NK-92 (cell line): Measurements from ENCODE around the gene WBP2.
"Not testable (repeated sequence)": the region's sequence is repeated elsewhere in the genome, so short reads cannot be mapped to it uniquely, and the experiment has no call there.

Source experiments
- DNase-seq: peaks from one replicate; lab custom pipeline; 2025; ENCODE audit not compliant: unreplicated experiment; lab: John Stamatoyannopoulos, UW

WBP2 gene

GRCh38 chr17:75889454-75889853, 34.3 kb upstream of the WBP2 start:
- DNase-seq: no peak

GRCh38 chr17:75888484-75888883, 33.3 kb upstream of the WBP2 start:
- DNase-seq: no peak

GRCh38 chr17:75885860-75886259, 30.7 kb upstream of the WBP2 start:
- not testable (repeated sequence) for DNase-seq

DNA sequence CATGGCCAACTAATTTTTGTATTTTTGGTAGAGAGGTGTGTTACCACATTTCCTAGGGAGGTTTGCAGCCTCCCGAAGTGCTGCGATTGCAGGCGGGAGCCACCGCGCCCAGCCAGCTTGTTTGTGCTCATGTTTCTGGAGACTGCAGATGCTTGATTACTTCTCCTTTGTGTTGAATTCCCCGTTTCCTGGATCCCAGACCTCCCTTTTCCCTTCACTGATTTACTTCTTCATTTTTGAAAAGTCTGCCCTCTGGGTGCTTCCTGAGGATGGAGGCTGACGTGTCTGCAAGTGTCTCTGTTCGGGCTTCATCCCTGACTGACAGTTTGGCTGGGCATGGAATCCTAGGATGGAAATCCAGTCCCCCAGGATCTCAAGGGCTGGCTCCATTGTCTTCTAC, 30.3 kb upstream of the WBP2 start:
- DNase-seq: no peak

- no peak for DNase-seq
Observed at GRCh38 chr17:75881678-75882454, 26.7 kb upstream of the WBP2 start.

DNA sequence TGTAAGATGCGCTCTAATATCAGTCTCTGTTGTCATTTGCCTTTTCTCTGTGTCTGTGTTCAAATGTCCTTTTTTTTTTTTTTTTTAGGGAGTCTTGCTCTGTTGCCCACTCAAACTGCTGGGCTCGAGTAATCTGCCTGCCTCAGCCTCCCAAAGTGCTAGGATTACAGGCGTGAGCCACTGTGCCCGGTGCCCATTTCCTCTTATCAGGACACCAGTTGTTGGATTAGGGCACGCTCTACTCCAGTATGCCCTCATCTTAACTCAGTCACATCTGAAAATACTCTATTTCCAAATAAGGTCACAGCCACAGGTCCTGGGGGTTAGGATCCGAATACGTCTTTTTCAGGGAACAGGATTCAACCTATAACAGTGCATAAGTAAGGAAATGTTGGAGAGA, 25.1 kb upstream of the WBP2 start:
- DNase-seq: no peak

GRCh38 chr17:75878174-75878998, 23.3 kb upstream of the WBP2 start, which contains the start of gene TRIM47:
TSS of gene TRIM47 (minus strand) at chr17:75878581. CDS start at chr17:75878548, 33 bp downstream.
- no peak for DNase-seq

DNA sequence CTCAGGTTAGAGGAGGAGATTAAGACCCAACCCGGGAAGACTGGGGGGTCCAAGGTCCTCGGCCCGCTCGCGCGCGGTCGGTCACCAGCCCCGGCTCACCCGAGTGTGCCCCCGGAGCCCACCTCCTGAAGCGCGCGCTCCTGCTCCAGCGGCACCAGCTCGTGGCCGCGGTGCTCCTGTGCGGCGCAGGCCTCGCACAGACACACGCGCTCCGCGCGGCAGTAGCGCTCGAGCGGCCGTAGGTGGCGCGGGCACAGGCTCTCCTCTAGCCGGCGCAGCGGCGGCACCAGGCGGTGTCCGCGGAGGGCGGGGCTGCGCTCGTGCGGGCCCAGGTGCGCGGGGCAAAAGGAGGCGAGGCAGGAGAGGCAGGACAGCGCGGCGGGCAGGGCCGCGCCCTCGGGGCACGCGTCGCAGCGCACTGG, 22.6 kb upstream of the WBP2 start:
- DNase-seq: no peak

DNA sequence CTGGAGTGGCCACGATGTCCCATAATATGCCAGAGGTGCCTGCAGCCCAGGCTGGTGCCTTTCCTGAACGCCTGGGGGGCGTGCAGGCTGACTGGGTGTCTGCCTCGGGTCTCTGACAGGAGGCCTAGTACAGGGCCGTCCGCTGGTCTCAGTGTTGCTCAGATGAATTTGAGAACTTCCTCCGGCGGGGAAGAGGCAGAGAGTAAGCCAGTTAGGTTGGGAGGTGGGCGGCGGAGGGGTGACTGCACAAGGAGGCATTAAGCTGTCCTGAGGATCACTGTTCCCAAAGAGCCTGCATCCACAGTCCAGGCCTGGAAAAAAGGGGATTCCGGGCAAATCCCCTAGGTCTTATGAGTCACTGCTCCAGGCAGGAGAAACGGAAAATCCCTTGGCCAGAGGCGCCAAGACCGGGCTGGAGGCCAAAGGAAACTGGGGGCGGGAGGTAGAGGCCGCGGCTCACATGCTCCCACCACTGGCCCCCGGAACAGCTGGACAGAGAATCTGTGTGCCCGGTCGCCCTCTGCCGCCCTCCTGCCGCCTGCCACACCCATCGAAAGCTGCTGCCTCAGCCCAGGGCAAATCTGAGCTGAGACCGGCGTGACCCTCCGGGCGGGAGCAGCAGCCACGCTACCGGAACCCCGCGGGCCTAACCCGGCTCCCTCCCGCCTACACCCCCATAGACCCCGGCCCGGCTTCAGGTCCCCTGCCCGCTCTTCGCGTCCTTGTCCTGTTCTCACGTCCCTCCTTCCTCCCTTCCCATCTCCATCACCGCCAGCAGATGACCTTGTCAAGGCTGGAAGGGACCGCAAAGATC, 22.0 kb upstream of the WBP2 start:
- no peak for DNase-seq

DNA sequence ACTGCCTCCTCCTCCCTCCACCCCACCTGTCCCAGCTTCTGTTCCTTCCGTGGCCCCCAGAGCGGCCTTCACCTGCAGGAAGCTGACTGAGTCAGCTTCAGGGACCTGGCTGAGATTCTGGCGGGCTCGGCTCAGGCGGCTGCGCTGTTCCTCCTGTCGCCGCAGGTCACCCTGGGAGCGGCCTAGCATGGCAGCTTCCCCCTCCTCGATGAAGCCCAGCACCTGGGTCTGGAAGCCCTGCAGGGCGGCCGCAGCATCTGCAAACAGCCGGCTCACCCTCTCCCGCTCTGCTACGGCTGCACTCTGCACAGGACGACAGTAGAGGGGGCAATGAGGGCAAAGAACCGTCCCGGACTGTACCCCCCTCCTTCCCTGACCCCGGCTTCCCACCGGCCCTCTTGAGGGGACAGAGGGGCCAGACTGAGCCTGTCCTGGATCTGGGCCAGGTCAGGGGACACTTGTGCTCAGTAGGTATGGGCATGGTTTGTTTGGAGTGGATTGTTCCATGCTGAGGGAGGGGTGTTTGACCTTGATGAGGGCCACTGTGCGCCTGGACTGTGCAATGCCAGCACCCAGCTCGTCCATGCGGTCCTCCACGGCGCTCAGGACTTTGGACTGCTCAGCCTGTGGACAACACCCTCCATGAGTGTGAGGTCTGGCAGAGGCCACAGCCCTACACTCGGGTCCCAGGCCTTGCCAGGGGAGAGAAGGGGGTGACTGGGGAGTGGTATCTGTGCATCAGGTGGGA, 21.2 kb upstream of the WBP2 start:
- DNase-seq: no peak

- no peak for DNase-seq
Observed at GRCh38 chr17:75875940-75876189, 20.7 kb upstream of the WBP2 start.

GRCh38 chr17:75875182-75875939, 20.2 kb upstream of the WBP2 start:
- no peak for DNase-seq

DNA sequence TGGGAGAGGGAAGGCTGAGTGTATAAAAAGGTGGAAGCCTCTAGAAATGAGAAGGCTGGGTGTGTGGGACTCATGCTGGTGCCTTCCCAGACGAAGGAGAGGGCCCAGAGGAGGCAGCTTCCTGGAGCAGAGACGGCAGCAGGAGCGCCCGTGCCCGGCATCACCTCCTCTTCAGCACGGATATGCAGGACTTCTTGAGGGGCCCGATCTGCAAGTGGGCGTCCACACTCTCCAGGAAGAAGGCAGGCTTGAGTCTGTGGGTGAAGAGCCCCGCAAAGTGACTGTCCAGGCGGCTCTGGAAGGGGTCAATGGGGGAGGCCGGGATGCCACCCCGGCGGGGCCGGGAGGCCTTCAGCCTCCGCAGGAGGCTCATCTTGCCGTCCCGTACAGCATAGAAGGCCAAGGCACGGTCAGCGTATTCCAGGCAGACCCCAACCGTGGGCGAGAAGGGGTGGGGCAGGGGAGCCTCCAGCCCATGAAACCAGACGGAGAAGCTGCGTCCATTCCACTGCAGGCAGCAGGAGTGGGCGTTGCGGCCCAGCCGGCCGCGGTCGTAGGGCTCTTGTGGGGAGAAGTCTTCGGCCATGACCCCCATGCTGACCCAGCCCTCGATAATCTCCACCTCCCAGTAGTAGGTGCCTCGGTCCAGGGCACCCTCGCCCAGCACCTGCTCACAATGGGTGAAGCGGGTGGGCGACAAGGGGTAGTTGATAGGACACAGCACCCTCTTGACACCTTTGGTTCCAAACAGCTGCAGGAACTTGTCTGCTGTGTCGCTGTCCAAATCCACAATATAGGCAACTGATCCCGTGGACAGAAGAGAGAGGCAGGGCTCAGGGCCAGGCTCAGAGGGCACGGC, 19.4 kb upstream of the WBP2 start:
- no peak for DNase-seq

DNA sequence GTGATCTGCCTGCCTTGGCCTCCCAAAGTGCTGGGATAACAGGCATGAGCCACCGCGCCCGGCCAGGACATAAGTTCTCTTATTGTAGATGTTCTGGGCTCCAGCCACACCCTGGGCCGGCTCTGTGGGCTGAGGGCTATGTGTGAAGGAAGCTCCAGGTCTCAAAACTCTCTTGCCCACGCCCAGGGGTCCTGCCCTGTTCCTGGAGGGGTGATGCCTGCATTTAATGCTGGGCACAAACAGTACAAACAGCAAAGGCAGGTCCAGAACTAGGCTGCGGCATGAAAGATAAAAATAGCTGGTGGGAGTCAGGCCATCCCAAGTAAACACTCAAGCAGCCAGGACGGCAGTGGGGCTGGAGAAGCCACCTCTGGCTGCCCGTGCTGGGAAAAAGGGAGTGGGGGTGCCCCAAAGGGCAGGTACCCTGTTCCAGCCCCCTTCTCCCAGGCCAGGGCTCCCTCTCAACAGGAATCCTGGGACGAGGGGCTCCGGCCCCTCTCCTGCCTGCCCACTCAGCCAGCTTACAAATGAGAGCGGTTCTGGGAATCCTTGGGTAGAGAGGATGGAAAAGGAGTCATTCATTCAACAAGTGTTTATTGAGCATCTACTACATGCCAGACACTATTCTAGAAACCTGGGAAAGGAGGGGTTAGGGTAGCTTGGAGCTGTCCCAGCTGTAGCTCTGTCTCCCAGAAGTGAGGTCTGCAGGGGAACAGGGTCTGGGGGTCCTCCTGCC, 18.6 kb upstream of the WBP2 start:
- DNase-seq: no peak

- DNase-seq: no peak
Observed at GRCh38 chr17:75872434-75873351, 17.6 kb upstream of the WBP2 start.

GRCh38 chr17:75870228-75870627, 15.1 kb upstream of the WBP2 start:
- DNase-seq: not testable (repeated sequence)

GRCh38 chr17:75869282-75870141, 14.4 kb upstream of the WBP2 start:
- no peak for DNase-seq
